K562 (cell line): ENCODE data around the gene OSBPL3. TPM values are rescaled to one million over a fixed set of nuclear protein-coding genes. Genes with fewer than 3 reads are reported as not detected.

Experiments
- ATAC-seq: fragments of 200-7000 bp; cut with Tn5 transposase; 3 replicates; pipeline ENCODE4 v1.9.1; 2020; ENCODE audit warnings: moderate library complexity
- BruUV-seq: library from RNA; stranded (reverse); fragments of 400-500 nt; replicated peaks from 2 replicates; lab custom pipeline; 2021; lab: Mats Ljungman, UMichigan
- CTCF ChIA-PET: fragments of 300-600 bp; formaldehyde crosslinking; extraction: SDS; loops from one replicate; lab custom pipeline; 2021; ENCODE audit warnings: low intra/inter-chr PET ratio; lab: Yijun Ruan, JAX
- POLR2A ChIA-PET: fragments of 300-600, 350-650 bp; sonication (Branson Sonifier 250); formaldehyde crosslinking; extraction: SDS; loops from one replicate; lab custom pipeline; 2021; ENCODE audit warnings: antibody characterized with exemption, inconsistent platforms; lab: Yijun Ruan, JAX
- DNase-seq, 4 experiments: peaks; one replicate each; pipeline versions ENCODE4 v3.0.0 to v3.0.0-alpha.2; 2011 to 2018; ENCODE audit warnings: low spot score in 3 of 4, mixed read lengths in 3 of 4; ENCODE audit errors: extremely low read depth in 1 of 4
- FAIRE-seq: peaks from 2 replicates; lab custom pipeline; 2011; peaks lifted over from hg19 to GRCh38; lab: Jason Lieb, UNC
- H2AFZ ChIP-seq: 2 replicates; pipeline ENCODE4 v1.6.0; 2011; ENCODE audit warnings: low read depth, low read length, control low read depth, inconsistent platforms
- H3K27ac ChIP-seq: fragments of 200-600 bp; 3 replicates; pipeline ENCODE4 v1.8.0; 2011; ENCODE audit warnings: low read depth, mild to moderate bottlenecking, control low read depth, inconsistent platforms, low read length, moderate library complexity, mixed read lengths; ENCODE audit errors: extremely low read depth
- H3K27me3 ChIP-seq, 2 experiments: fragments of 300-600 bp in 1 of 2; 2 replicates in 1 of 2; 3 replicates in 1 of 2; pipeline versions ENCODE4 v1.6.0 to v1.8.0; 2011; ENCODE audit warnings: inconsistent platforms in 2 of 2, low read length in 2 of 2, mild to moderate bottlenecking in 1 of 2, mixed read lengths in 1 of 2, moderate library complexity in 1 of 2; ENCODE audit not compliant: control insufficient read depth in 2 of 2, insufficient read depth in 2 of 2
- H3K36me3 ChIP-seq: fragments of 300-600 bp; 3 replicates; pipeline ENCODE4 v1.8.0; 2011; ENCODE audit warnings: mild to moderate bottlenecking, low read length, inconsistent platforms; ENCODE audit not compliant: control insufficient read depth, insufficient read depth
- H3K4me1 ChIP-seq, 2 experiments: fragments of 200-600 bp in 1 of 2; replicated peaks in 1 of 2; 2 replicates in 1 of 2; 3 replicates in 1 of 2; pipeline versions ENCODE4 v1.5.1 to v1.8.0; 2011; ENCODE audit warnings: inconsistent platforms in 2 of 2, low read length in 2 of 2, mild to moderate bottlenecking in 1 of 2, mixed read lengths in 1 of 2, moderate library complexity in 1 of 2; ENCODE audit not compliant: control insufficient read depth in 2 of 2, insufficient read depth in 2 of 2
- H3K4me2 ChIP-seq: 2 replicates; pipeline ENCODE4 v1.6.1; 2011; ENCODE audit warnings: low read length, control low read depth, inconsistent platforms, mixed read lengths; ENCODE audit not compliant: insufficient read depth
- H3K4me3 ChIP-seq: fragments of 200-600 bp; sonication (generic), shearing (Covaris generic); 2 replicates; pipeline ENCODE4 v1.5.1; 2016; ENCODE audit warnings: control low read depth, inconsistent platforms
- H3K79me2 ChIP-seq: fragments of 200-600 bp; 3 replicates; pipeline ENCODE4 v1.8.0; 2011; ENCODE audit warnings: low read length, inconsistent platforms; ENCODE audit not compliant: control insufficient read depth, insufficient read depth
- H3K9ac ChIP-seq, 2 experiments: 2 replicates each; pipeline versions ENCODE4 v1.6.0 to v1.6.1; 2011; ENCODE audit warnings: low read depth in 2 of 2, low read length in 2 of 2, control low read depth in 1 of 2, inconsistent platforms in 1 of 2, mild to moderate bottlenecking in 1 of 2, mixed read lengths in 1 of 2; ENCODE audit not compliant: insufficient read depth in 1 of 2
- H3K9me1 ChIP-seq: one replicate; pipeline ENCODE4 v1.6.0; 2011; ENCODE audit warnings: inconsistent platforms, mild to moderate bottlenecking, low read length, moderate library complexity; ENCODE audit not compliant: control insufficient read depth, insufficient read depth
- H3K9me3 ChIP-seq: replicated peaks from 2 replicates; pipeline ENCODE4 v1.5.1; 2011; ENCODE audit warnings: low read depth, low read length, inconsistent platforms; ENCODE audit not compliant: control insufficient read depth, insufficient read depth
- H4K20me1 ChIP-seq: replicated peaks from 2 replicates; pipeline ENCODE4 v1.6.1; 2011; ENCODE audit warnings: low read length, inconsistent platforms, mixed read lengths; ENCODE audit not compliant: control insufficient read depth, insufficient read depth
- ATF2 ChIP-seq: sonication (generic); formaldehyde crosslinking; IDR thresholded peaks from 2 replicates; pipeline ENCODE4 v1.8.1; 2022; ENCODE audit warnings: missing genetic modification reagents
- PBX2 ChIP-seq, 2 experiments: IDR thresholded peaks in 1 of 2; conservative IDR thresholded peaks in 1 of 2; 2 replicates each; pipeline ENCODE4 v1.6.1; 2016; ENCODE audit warnings: low read depth in 2 of 2, mild to moderate bottlenecking in 1 of 2, missing compliant biosample characterization in 1 of 2, missing genetic modification characterization in 1 of 2, moderate library complexity in 1 of 2
- ZNF584 ChIP-seq: fragments of 200-800 bp; sonication (Bioruptor generic); IDR thresholded peaks from 2 replicates; pipeline ENCODE4 v1.6.1; 2016; ENCODE audit warnings: low read depth, mild to moderate bottlenecking, missing genetic modification characterization, missing compliant biosample characterization
- WGBS: fragments of 100-300 bp; shearing (Covaris generic); methylation state at CpG from one replicate; pipeline ENCODE4 v1.1.6; 2016; ENCODE audit warnings: low coverage, mixed read lengths; ENCODE audit not compliant: insufficient coverage; ENCODE audit errors: missing lambda C conversion rate; 5-methylcytosine and 5-hydroxymethylcytosine counted together
- in situ Hi-C: fragments of 300-500 bp; cut with MboI; formaldehyde crosslinking; loops from 4 replicates; pipeline ENCODE4 v1.15.0; 2018; ENCODE audit warnings: inconsistent platforms, mixed read lengths
- intact Hi-C: fragments of 100-400 bp; cut with micrococcal nuclease; formaldehyde crosslinking; loops from 2 replicates; pipeline ENCODE4 v1.14.2; 2022
- polyA plus RNA-seq, 8 experiments: library from polyadenylated mRNA; depleted of rRNA in 4 of 8; stranded (reverse) in 5 of 8; unstranded in 3 of 8; fragments of >200 nt; fragmentation: Nextera tagmentation in 2 of 8; fragmentation: Illumina TruSeq in 1 of 8; extraction: Ambion mirVana in 2 of 8; extraction: Trizol in 1 of 8; gene quantifications; 2 replicates each; pipeline versions ENCODE4 v1.2.1 to v1.2.3, GENCODE V29; 2011 to 2014; ENCODE audit warnings: inconsistent platforms in 1 of 8, missing spikeins in 1 of 8
- total RNA-seq, 7 experiments: library from RNA; depleted of rRNA in 6 of 7; stranded (reverse); fragments of >200 nt in 6 of 7; fragmentation: Illumina TruSeq in 2 of 7; extraction: Trizol in 2 of 7; gene quantifications; 2 replicates each; pipeline versions ENCODE4 v1.2.1 to v1.2.3, GENCODE V29; 2011 to 2021; ENCODE audit warnings: low replicate concordance in 1 of 7

The OSBPL3 gene
- total and polyA plus RNA-seq, 9 of the 15 experiments (the other 6 are each of a cell fraction or from before 2014, with no cell fraction given), result 4.8 to 37.2 (median 26.5) TPM

- no peak overlapping the region for H2AFZ ChIP-seq
- no peak overlapping the region for H3K4me3 ChIP-seq
- TF ChIP-seq ATF2 (CRISPR knock-in tag), result no peak
- TF ChIP-seq ZNF584 (CRISPR knock-in tag), result no peak
- no peak for TF ChIP-seq PBX2 (CRISPR knock-in tag; IDR thresholded peaks at IDR 0.05; ENCODE audit: low read depth)
- no peak for TF ChIP-seq PBX2 (tag; conservative IDR thresholded peaks at IDR 0.05; ENCODE audit: low read depth)
- no peak overlapping the region for H3K4me2 ChIP-seq
- no peak overlapping the region for H3K9ac ChIP-seq
- no TSS peak for BruUV-seq
- peaks cover 18 to 55% of the 10 kb centered on the region in 2 experiments; a peak in 4 of 5 replicates for H3K4me1 ChIP-seq
- H4K20me1 ChIP-seq, result no peaks in the 10 kb centered on the region
- FAIRE-seq, result no peak
- in situ Hi-C loops (no loop called here), intact Hi-C loops (no loop called here)
- no peak for ATAC-seq
- no peak for DNase-seq
- no peak overlapping the region for H3K27ac ChIP-seq
- no peaks in the 10 kb centered on the region for H3K9me3 ChIP-seq
- WGBS, result 86% methylated on average over 3 of the region's 3 CpGs
- no peaks in the 10 kb centered on the region for H3K79me2 ChIP-seq
- CTCF ChIA-PET, result no interaction called here
- H3K36me3 ChIP-seq, result peaks cover 57% of the 10 kb centered on the region
- H3K27me3 ChIP-seq, result no peaks in the 10 kb centered on the region
- H3K9me1 ChIP-seq, result no peaks in the 10 kb centered on the region
- POLR2A ChIA-PET, result no interaction called here
Observed at GRCh38 chr7:24824400-24824799, 155.6 kb downstream of the OSBPL3 start.
